Fibroblast of lung (primary cell): ENCODE data around the gene PLXNA2. TPM values are rescaled to one million over a fixed set of nuclear protein-coding genes. Genes with fewer than 3 reads are reported as not detected.

Source experiments
- DNase-seq, 2 donors: peaks; one replicate each; pipeline versions ENCODE4 v3.0.0 to v3.0.0-alpha.2; 2010; ENCODE audit warnings: low read depth in 2 of 2
- H2AFZ ChIP-seq: 2 replicates; pipeline ENCODE4 v1.5.1; 2012; ENCODE audit warnings: low read length, control low read depth, inconsistent platforms
- H3K27ac ChIP-seq: 2 replicates; pipeline ENCODE4 v1.5.1; 2011; ENCODE audit warnings: low read length, control low read depth; ENCODE audit not compliant: insufficient read depth
- H3K27me3 ChIP-seq: 2 replicates; pipeline ENCODE4 v1.5.1; 2011; ENCODE audit warnings: mild to moderate bottlenecking, low read length; ENCODE audit not compliant: control insufficient read depth, insufficient read depth
- H3K36me3 ChIP-seq: 2 replicates; pipeline ENCODE4 v1.5.1; 2011; ENCODE audit warnings: low read length; ENCODE audit not compliant: control insufficient read depth, insufficient read depth
- H3K4me1 ChIP-seq: 2 replicates; pipeline ENCODE4 v1.5.1; 2011; ENCODE audit warnings: low read length; ENCODE audit not compliant: control insufficient read depth, insufficient read depth; ENCODE audit errors: extremely low read depth
- H3K4me2 ChIP-seq: 2 replicates; pipeline ENCODE4 v1.5.1; 2011; ENCODE audit warnings: low read length, control low read depth; ENCODE audit not compliant: insufficient read depth; ENCODE audit errors: extremely low read depth
- H3K4me3 ChIP-seq, 4 experiments: fragments of 200-600 bp in 1 of 4; sonication (generic) in 1 of 4; replicated peaks in 1 of 4; 2 replicates each; pipeline ENCODE4 v1.5.1; 2011 to 2016; ENCODE audit warnings: low read length in 4 of 4, low read depth in 3 of 4, mild to moderate bottlenecking in 3 of 4, control low read depth in 2 of 4, inconsistent platforms in 1 of 4, mixed read lengths in 1 of 4; ENCODE audit not compliant: insufficient read depth in 1 of 4; ENCODE audit errors: control extremely low read depth in 1 of 4
- H3K79me2 ChIP-seq: 2 replicates; pipeline ENCODE4 v1.5.1; 2012; ENCODE audit warnings: mild to moderate bottlenecking, low read length, inconsistent platforms; ENCODE audit not compliant: control insufficient read depth, insufficient read depth
- H3K9ac ChIP-seq: 2 replicates; pipeline ENCODE4 v1.5.1; 2011; ENCODE audit warnings: mild to moderate bottlenecking, low read length, control low read depth; ENCODE audit not compliant: insufficient read depth
- H3K9me3 ChIP-seq: 2 replicates; pipeline ENCODE4 v1.5.1; 2012; ENCODE audit warnings: low read depth, low read length; ENCODE audit not compliant: control insufficient read depth, insufficient read depth
- H4K20me1 ChIP-seq: 2 replicates; pipeline ENCODE4 v1.5.1; 2011; ENCODE audit warnings: low read length; ENCODE audit not compliant: control insufficient read depth, insufficient read depth; ENCODE audit errors: extremely low read depth
- CTCF ChIP-seq, 2 donors: IDR thresholded peaks in 1 of 2; conservative IDR thresholded peaks in 1 of 2; 1 replicate in 1 of 2; 2 replicates in 1 of 2; pipeline ENCODE4 v1.5.1; 2011 to 2012; ENCODE audit warnings: low read length in 2 of 2, control low read depth in 1 of 2, inconsistent platforms in 1 of 2, low read depth in 1 of 2, mild to moderate bottlenecking in 1 of 2
- EZH2 ChIP-seq: IDR thresholded peaks from 2 replicates; pipeline ENCODE4 v1.5.1; 2012; ENCODE audit warnings: low read length, control low read depth, mild to moderate bottlenecking; ENCODE audit errors: missing control alignments
- polyA plus RNA-seq, 2 donors: library from polyadenylated mRNA; depleted of rRNA in 1 of 2; stranded (reverse) in 1 of 2; unstranded in 1 of 2; fragments of >200 nt; gene quantifications; 2 replicates each; pipeline ENCODE4 v1.2.1, GENCODE V29; 2011 to 2012; ENCODE audit warnings: missing spikeins in 1 of 2
- total RNA-seq: library from RNA; depleted of rRNA; stranded (reverse); fragments of >200 nt; gene quantifications from 2 replicates; pipeline ENCODE4 v1.2.1, GENCODE V29; 2014

The PLXNA2 gene
- total and polyA plus RNA-seq, 2 donors (not counting 1 experiment from before 2014, with no cell fraction given), result 0.43 to 2.0 TPM

- TF ChIP-seq EZH2 (no peak), CTCF (conservative IDR thresholded peaks at IDR 0.05 in 1 of 2, IDR thresholded peaks at IDR 0.05 in 1 of 2; ENCODE audit: low read depth in 1 of 2, low read length in 2 of 2) (no peak)
- H4K20me1 ChIP-seq, result no peaks in the 10 kb centered on the region
- peak; percentile 91 to 99 for DNase-seq
- no peaks in the 10 kb centered on the region for H3K79me2 ChIP-seq
- H3K9ac ChIP-seq, result no peak overlapping the region
- no peaks in the 10 kb centered on the region for H3K27me3 ChIP-seq
- H3K4me1 ChIP-seq, result peaks cover 11% of the 10 kb centered on the region
- H3K27ac ChIP-seq, result peak overlapping the region; percentile 48
- no peaks in the 10 kb centered on the region for H3K36me3 ChIP-seq
- no peak overlapping the region for H2AFZ ChIP-seq
- no peaks in the 10 kb centered on the region for H3K9me3 ChIP-seq
- H3K4me2 ChIP-seq, result peak overlapping the region; percentile 17
- no peak overlapping the region for H3K4me3 ChIP-seq
These were observed 43.0 kb downstream of the PLXNA2 start for GRCh38 chr1:208201229-208201628.

GRCh38 chr1:208200116-208200515, 44.1 kb downstream of the PLXNA2 start:
- Histone ChIP-seq H3K4me3 (no peak overlapping the region), H3K27ac (no peak overlapping the region), H3K9me3 (no peaks in the 10 kb centered on the region), H3K79me2 (no peaks in the 10 kb centered on the region), H3K4me2 (no peak overlapping the region), H3K27me3 (no peaks in the 10 kb centered on the region), H3K9ac (no peak overlapping the region), H3K36me3 (no peaks in the 10 kb centered on the region), H4K20me1 (no peaks in the 10 kb centered on the region), H2AFZ (no peak overlapping the region), H3K4me1 (peaks cover 11% of the 10 kb centered on the region)
- DNase-seq, result no peak
- TF ChIP-seq CTCF (conservative IDR thresholded peaks at IDR 0.05 in 1 of 2, IDR thresholded peaks at IDR 0.05 in 1 of 2; ENCODE audit: low read depth in 1 of 2, low read length in 2 of 2) (no peak), EZH2 (no peak)

DNA sequence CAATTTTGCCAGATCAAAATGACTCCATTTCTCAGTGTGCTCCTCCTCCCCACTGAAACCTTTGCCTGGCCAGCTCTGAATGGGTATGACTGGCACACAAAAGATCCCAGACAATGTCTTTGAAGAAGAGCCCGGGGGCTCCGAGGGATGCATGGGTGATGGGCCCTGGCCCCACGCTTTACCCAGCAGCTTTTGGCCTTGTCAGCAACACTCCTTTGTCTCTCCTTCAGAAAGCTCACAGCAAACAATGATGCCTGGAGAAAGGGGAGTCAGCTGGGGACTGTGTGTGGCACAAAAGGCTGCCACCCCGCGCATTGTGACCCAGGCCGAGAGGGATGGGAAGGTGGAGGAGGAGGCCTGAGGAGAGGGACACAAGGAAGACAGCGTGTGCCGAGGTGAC, 45.9 kb downstream of the PLXNA2 start:
- TF ChIP-seq CTCF (conservative IDR thresholded peaks at IDR 0.05 in 1 of 2, IDR thresholded peaks at IDR 0.05 in 1 of 2; ENCODE audit: low read depth in 1 of 2, low read length in 2 of 2) (no peak), EZH2 (no peak)
- H3K79me2 ChIP-seq, result no peaks in the 10 kb centered on the region
- no peak overlapping the region for H3K9ac ChIP-seq
- no peaks in the 10 kb centered on the region for H3K9me3 ChIP-seq
- no peak overlapping the region for H3K4me2 ChIP-seq
- H3K36me3 ChIP-seq, result no peaks in the 10 kb centered on the region
- H4K20me1 ChIP-seq, result no peaks in the 10 kb centered on the region
- no peaks in the 10 kb centered on the region for H3K27me3 ChIP-seq
- H3K27ac ChIP-seq, result no peak overlapping the region
- H3K4me1 ChIP-seq, result peaks cover 5% of the 10 kb centered on the region
- no peak for DNase-seq
- H2AFZ ChIP-seq, result no peak overlapping the region
- H3K4me3 ChIP-seq, result no peak overlapping the region
